ENCODE measurements around the gene PTPRG. TPM values are rescaled to one million over a fixed set of nuclear protein-coding genes. Genes with fewer than 3 reads are reported as not detected.

Gene PTPRG
- total RNA-seq, 1 donor from 2014 or later = 77.2 TPM

DNA sequence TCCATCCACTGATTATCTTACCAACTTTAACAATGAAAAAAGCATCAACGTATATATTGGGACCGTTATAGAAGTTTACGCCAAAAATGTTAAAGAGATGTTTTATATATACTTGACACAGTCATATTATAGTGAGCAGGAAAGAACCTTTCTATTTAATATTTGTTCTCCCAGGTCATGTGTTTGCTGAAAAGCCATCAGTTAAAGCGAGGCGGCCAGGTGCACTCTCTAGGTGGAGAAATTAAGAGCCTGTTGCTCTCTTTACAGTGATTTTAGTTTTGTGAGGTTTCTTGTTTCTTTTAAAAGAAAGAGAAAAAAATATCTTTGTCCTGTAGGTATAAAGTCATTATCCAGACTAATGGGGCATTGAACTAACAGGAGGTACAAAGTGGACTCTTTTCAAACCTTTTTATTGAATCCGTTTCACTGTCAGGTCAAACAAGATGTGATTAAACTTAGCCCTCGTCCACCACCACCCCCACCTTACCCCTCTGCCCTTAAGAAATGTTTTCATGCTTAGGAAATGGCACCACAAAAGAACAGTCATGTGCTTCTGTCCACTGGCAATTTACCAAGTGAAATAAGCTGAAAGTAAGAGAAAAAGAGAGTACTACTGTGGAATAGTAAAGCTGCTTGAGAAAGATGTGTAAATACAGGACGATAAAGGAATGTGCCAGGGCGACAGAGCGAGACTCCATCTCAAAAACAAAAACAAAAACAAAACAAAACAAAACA lies 279.9 kb downstream of the PTPRG start:
- no peaks in the 10 kb centered on the region for H3K27me3 Mint-ChIP-seq
- no peak for DNase-seq (ENCODE audit: extremely low spot score, unreplicated experiment)
- no peaks in the 10 kb centered on the region for H3K9me3 Mint-ChIP-seq
- H3K36me3 Mint-ChIP-seq = peaks cover 2% of the 10 kb centered on the region
- H3K27ac Mint-ChIP-seq = no peak overlapping the region
- TF ChIP-seq, protein P1, sequence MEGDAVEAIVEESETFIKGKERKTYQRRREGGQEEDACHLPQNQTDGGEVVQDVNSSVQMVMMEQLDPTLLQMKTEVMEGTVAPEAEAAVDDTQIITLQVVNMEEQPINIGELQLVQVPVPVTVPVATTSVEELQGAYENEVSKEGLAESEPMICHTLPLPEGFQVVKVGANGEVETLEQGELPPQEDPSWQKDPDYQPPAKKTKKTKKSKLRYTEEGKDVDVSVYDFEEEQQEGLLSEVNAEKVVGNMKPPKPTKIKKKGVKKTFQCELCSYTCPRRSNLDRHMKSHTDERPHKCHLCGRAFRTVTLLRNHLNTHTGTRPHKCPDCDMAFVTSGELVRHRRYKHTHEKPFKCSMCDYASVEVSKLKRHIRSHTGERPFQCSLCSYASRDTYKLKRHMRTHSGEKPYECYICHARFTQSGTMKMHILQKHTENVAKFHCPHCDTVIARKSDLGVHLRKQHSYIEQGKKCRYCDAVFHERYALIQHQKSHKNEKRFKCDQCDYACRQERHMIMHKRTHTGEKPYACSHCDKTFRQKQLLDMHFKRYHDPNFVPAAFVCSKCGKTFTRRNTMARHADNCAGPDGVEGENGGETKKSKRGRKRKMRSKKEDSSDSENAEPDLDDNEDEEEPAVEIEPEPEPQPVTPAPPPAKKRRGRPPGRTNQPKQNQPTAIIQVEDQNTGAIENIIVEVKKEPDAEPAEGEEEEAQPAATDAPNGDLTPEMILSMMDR (conservative IDR thresholded peaks at IDR 0.05) = no peak
- H3K4me3 Mint-ChIP-seq = no peak overlapping the region
- H3K4me1 Mint-ChIP-seq (ENCODE audit: unreplicated experiment) = peaks cover 42% of the 10 kb centered on the region

DNA sequence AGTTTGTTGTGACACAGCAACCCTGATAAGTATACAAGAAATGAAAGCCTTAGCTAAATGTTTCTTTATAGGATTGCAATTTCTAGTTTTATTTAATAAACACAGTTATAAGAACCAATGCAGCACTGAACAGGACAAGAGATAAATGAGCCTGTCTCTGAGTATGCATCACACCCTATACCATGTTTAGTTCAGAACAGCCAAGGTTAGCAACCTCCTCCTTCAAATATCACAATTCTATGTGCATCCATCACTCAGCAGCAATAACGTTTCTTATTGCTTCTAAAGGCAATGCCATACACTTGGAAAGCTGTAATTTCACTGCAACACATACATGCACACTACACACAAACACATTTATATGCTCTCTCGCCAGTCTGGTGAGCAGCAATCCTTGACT lies 280.6 kb downstream of the PTPRG start:
- H3K4me3 Mint-ChIP-seq = no peak overlapping the region
- H3K4me1 Mint-ChIP-seq (ENCODE audit: unreplicated experiment) = peaks cover 42% of the 10 kb centered on the region
- H3K27ac Mint-ChIP-seq = no peak overlapping the region
- DNase-seq (ENCODE audit: extremely low spot score, unreplicated experiment) = no peak
- TF ChIP-seq, protein P1 (conservative IDR thresholded peaks at IDR 0.05) = no peak
- no peaks in the 10 kb centered on the region for H3K9me3 Mint-ChIP-seq
- no peaks in the 10 kb centered on the region for H3K27me3 Mint-ChIP-seq
- no peaks in the 10 kb centered on the region for H3K36me3 Mint-ChIP-seq

DNA sequence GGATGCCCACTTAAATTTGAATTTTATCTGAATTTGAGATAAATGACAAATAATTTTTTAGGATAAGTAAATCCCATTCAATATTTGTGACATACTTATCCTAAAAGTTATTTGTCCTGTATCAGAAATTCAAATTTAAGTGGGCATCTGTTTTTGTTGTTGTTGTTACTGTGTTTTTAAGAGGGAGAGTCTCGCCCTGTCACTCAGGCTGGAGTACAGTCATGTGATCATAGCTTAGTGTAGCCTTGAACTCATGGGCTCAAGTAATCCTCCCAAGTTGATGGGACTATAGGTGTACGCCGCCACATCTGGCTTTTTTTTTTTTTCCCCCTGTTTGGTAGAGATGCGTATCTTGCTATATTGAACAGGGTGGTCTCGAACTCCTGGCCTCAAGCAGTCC lies 283.0 kb downstream of the PTPRG start:
- Mint-ChIP-seq H3K27ac (no peak overlapping the region), H3K4me3 (no peak overlapping the region), H3K36me3 (no peaks in the 10 kb centered on the region), H3K27me3 (no peaks in the 10 kb centered on the region), H3K4me1 (ENCODE audit: unreplicated experiment) (peaks cover 38% of the 10 kb centered on the region), H3K9me3 (no peaks in the 10 kb centered on the region)
- DNase-seq (ENCODE audit: extremely low spot score, unreplicated experiment) = no peak
- TF ChIP-seq, protein P1 (conservative IDR thresholded peaks at IDR 0.05) = no peak

DNA sequence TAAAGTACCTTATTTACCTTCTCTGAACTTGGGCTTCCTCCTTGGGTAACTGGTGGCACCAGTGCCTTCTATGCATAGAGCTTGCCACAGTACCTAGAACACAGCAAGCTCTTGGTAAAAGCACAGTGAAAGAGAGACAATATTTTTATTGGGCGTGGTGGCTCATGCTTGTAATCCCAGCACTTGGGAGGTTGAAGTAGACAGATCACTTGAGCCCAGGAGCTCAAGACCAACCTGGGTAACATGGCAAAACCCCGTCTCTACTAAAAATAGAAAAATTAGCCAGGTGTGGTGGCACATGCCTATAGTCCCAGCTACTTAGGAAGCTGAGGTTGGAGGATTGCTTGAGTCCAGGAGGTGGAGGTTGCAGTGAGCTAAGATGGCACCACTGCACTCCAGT lies 285.1 kb downstream of the PTPRG start:
- H3K27me3 Mint-ChIP-seq = no peaks in the 10 kb centered on the region
- H3K9me3 Mint-ChIP-seq = no peaks in the 10 kb centered on the region
- no peak overlapping the region for H3K4me3 Mint-ChIP-seq
- H3K27ac Mint-ChIP-seq = no peak overlapping the region
- peaks cover 28% of the 10 kb centered on the region for H3K4me1 Mint-ChIP-seq (ENCODE audit: unreplicated experiment)
- TF ChIP-seq, protein P1 (conservative IDR thresholded peaks at IDR 0.05) = no peak
- no peak for DNase-seq (ENCODE audit: extremely low spot score, unreplicated experiment)
- no peaks in the 10 kb centered on the region for H3K36me3 Mint-ChIP-seq

DNA sequence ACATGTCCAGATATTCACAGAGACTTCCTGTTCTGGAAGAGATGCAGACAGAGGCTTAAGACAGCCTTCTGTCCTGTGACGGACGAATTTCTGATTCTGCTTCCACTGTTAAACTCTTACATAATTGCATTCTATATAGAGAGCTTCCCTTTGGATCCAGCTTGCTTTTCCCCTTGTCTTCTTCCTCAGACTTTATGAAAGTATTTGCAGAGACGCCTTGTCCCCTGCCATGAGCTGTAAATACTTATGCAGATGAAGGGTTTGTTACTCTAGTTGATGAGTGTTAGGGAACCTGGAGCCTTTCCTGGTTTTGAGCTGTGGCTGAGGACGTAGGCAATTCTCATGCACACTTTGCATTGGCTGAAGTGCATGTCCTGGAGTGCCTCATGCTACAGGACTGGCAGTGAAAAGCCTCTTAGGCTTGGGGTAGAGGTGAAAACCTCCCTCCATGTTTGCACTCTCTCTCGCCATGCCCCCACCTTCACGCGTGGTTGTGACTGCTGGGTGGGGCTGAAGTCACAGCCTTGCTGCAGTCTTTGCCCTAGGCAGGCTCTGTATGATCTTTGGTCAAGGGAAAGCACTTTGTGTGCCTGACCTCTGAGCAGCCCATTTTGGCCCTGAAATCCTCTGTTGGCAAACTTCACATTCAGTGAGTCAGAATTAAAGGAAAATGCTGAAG lies 286.6 kb downstream of the PTPRG start:
- no peaks in the 10 kb centered on the region for H3K27me3 Mint-ChIP-seq
- TF ChIP-seq, protein P1 (conservative IDR thresholded peaks at IDR 0.05) = no peak
- no peak overlapping the region for H3K4me3 Mint-ChIP-seq
- no peaks in the 10 kb centered on the region for H3K9me3 Mint-ChIP-seq
- no peak for DNase-seq (ENCODE audit: extremely low spot score, unreplicated experiment)
- H3K4me1 Mint-ChIP-seq (ENCODE audit: unreplicated experiment) = peaks cover 27% of the 10 kb centered on the region
- no peak overlapping the region for H3K27ac Mint-ChIP-seq
- no peaks in the 10 kb centered on the region for H3K36me3 Mint-ChIP-seq

Measured in type B pancreatic cell (in vitro differentiated cells).